Dermis blood vessel endothelial cell (primary cell): ENCODE data around the gene PDZD4. TPM values are rescaled to one million over a fixed set of nuclear protein-coding genes. Genes with fewer than 3 reads are reported as not detected.
A peak's percentile ranks its signal among the peaks of the same experiment; 100 is the strongest.
"Not testable (repeated sequence)": the region's sequence is repeated elsewhere in the genome, so short reads cannot be mapped to it uniquely, and the experiment has no call there.

ENCODE experiments used
- DNase-seq: peaks from one replicate; pipeline ENCODE4 v3.0.0; 2010
- total RNA-seq: library from RNA; depleted of rRNA; stranded (reverse); fragments of >200 nt; gene quantifications from 2 replicates; pipeline ENCODE4 v1.2.3, GENCODE V29; 2014

The PDZD4 gene
- total RNA-seq, 1 donor from 2014 or later, result 0.68 TPM

DNA sequence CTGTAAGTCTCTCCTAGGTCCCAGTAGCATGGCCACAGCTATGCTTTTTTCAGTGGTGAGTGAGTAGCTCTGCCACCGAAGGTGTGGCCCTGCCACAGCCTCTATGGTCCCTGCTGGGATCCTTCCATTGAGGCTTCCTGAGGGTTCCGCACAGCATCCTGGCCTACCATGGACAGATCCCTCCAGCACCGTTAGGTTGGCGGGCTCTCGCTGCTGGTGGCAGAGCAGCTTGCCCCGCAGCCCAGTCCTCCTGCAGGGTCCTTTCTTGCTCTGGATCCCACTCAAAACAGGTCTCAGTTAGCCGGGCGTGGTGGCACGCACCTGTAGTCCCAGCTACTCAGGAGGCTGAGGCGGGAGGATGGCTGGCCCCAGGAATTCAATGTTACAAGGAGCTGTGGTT is 2.4 kb upstream of the PDZD4 start:
- no peak for DNase-seq

DNA sequence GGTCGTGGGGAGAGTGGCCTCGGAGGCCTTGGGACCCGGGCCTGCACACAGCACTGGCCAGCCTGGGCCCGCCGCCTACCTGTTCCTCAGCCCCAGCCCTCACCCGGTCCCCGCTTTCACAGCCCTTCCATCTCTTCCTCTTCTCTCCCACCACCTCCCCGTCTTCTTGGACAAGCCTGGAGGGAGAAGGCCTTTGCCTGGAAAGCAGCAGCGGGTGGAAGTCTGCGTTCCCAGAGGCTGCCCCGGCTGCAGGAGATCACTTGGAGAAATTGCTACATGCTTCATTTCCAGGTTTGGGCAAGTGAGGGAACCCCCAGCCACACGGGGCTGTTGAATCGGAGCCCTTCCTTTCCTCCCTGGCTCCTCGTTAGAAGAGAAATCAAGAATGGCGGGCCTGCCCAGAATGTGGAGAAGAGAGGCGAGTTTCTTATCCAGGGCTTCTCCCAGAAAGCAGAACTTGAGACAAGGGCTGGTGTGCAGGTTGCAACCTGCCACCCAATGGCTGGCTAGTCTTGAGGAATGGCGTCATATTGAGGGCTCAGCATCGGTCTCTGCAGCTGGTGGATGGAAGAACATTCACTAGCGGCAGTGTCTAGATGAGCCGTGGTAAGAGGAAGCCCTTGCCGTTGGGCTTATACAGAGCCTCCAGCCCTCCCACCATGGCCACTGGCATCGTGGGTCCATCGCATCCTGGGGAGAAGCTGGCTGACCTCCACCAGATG is 1.2 kb upstream of the PDZD4 start:
- no peak for DNase-seq

DNA sequence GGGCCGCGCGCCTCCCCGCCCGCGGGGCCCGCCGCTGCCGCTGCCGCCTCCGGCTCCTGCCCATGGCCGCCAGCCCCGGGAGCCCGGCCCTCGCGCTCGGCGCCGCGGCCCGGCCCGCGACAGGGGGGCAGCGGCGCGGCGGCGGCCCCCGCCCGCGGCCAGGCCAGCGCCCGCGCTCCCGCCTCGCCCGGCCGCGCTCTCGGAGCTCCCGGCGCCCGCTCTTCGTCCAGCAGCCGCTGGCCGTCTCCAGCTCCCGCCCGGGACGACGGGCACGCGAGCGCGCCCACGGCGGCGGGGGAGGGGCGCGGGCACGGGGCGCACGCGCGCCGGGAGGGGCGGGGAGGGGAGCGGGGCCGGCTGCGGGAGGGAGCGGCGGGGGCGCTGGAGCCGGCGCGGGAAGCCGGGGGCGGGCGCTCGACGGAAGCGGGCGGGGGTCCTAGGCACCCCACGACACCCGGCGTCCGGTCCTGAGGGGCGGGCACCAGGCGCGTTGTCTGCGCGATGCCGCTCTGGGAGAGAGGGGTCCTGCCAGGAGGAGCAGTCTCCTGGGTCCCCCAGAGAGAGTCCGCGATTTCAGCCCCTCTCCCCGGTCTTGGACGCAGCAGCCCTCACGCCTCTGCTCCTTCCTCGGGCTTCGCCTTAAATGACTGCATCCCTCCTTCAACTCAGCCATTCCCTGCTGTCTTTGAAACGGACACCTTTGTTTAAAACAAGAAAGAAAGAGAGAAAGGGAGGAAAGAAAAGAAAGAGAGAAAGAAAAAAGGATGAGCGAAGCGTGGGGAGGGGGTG is 490 bp upstream of the PDZD4 start:
- DNase-seq, result no peak

DNA sequence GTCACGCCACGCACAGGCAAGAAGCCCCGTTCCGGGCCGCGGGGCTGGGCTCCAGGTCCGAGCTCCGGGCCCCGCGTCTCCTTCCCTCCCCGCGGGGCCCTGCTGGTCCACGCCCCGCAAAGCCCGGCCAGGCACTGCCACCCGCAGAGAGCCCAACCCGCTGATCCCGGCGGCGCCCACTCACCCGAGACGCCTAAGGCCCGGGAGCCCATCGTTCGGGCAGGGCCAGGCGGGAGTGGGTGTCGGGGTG is 870 bp downstream of the PDZD4 start:
- no peak for DNase-seq

DNA sequence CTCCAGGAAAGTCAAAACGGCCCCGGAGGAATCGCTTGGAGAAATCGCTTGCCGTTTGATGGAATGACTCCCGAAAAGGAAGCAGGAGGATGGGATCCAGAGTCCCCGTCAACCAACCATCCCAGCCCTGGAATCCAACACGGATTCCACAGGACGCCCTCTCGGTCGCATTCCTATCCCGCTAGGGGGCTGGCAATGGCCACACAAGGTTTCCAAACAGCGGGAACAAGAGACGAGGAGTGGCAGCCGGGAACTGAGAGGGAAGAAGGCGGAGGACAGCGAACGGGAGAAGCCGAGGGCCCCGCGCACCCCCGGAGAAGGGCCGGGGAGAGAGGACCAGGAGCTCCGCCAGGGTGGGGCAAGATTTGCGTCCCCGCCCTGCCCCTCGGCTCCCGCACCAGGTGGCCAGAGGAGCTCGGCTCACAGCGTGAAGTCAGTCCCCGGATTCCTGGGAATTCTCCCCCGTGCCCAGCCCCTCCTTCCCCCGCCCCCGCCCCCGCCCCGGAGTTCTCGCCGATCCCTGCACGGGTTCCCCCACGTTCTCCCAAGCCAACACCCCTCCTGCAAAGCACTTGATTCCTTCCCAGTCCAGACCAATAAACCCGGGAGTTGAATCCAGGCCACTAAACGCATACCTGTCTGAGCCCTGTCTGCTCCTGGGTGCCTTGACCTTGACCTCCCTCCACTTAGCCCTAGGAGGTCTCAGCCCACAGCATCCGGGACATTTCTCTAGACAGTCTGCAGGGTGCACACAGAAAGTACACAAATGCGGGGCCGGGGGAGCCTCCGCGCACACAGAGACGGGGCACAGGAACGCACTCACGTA is 1.4 kb downstream of the PDZD4 start:
- DNase-seq, result no peak

DNA sequence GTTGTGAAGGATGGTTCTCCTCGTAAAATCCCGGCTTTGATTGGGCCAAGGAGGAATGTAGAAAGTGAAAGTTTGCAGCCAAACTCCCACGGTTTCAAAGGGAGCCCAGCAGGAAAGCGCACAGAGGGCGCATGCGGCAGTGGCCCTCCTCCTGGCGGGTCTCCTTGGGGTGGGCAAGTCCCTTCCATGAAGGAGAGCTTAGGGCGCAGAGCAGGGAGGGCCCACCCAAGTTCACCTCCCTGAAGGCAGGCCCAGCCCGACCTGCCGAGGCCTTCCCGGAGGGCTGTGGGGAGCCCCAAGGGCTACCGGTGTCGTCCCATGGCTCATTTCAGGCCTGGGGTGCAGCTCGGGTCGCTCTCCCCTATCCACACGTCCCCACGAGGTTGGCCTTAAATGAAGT is 2.0 kb downstream of the PDZD4 start:
- no peak for DNase-seq

DNA sequence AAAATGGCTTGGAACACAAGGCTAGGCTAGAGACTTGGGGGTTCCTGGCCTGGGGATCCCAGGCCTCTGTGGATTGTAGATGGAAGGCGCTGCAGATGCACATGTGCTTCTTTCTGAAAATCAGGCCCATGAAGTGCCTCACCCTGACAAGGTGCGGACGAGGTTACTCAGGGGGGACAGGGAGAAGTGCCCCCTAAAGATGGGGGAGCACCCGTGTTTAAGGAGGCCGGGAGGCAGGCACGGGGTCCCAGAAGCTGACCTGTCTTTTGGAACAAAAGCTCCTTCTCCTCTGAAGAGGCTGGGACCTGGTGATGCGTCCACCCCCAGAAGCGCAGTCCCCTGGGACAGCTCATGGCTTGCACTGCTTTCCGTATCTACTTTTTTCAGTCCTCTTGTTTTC is 2.4 kb downstream of the PDZD4 start:
- no peak for DNase-seq

DNA sequence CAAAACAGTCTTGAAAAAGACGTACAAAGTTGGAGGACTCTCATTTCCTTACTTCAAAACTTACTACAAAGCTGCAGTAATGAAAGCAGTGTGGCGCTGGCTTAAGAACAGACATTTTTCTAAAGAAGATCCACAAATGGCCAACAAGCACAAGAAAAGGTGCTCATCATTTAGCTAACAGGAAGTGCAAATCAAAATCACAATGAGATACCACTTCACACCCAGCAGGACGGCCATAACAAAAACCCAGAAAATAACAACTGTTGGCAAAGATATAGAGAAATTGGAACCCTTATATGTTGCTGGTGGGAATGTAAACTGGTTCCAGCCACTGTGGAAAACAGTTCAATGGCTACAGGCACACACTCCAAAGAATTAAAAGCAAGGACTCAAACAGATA is 3.3 kb downstream of the PDZD4 start:
- no peak for DNase-seq

DNA sequence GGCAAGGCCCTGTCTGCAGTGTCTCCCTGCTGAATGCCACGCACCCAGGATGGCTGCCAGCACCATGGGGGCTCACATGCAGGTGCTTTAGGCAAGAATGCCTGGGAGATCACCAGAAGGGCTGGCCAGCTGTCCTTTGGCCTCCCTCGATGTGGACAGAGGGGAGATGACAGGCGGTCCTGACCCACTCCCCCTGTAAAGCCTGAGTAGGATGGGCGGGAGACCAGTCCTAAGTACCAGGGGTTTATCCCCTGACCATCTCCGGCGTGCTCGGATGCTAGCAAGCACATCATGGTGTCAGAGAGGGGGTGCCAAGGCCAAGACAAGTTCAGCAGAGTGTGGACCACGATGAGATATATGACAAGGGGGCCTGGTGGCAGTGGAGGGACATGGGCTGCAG is 5.3 kb downstream of the PDZD4 start:
- no peak for DNase-seq

DNA sequence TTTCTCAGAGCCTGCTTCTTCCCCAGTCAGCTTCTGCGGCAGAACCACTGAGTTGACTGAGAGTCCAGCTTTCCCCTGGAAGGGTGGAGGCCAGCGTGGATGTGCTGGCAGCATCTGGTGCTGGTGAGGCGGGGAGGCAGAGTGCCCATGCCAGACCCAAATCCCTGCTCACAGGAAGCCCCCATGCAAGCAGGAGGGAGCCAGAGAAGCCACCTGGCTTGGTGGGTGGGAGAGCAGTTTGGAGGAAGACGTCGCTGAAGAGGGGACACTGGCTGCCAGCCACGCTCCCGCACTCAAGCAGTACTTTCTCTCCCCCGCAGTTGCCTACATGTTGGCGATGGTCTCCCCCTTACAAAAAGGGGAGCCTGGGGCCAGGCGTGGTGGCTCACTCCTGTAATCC is 6.0 kb downstream of the PDZD4 start:
- DNase-seq, result no peak

DNA sequence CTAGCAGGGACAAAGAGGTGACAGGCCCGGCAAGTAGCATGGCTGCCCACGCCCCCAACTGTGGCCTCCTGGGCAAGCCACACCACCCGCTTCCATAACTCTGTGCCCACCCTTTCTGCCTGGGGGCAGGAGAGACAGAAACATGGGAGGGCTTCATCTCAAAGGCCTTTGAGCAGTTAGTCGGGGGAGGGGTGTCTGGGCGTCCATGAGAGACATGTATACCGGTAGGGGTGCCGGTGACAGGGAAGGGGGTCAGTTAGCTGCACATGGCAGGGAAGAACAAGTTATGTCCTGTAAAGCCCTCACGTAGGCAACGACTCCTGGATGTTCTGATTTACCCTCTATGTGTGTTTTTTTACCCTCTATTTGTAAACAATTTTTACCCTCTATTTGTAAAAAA is 9.3 kb downstream of the PDZD4 start:
- no peak for DNase-seq

DNA sequence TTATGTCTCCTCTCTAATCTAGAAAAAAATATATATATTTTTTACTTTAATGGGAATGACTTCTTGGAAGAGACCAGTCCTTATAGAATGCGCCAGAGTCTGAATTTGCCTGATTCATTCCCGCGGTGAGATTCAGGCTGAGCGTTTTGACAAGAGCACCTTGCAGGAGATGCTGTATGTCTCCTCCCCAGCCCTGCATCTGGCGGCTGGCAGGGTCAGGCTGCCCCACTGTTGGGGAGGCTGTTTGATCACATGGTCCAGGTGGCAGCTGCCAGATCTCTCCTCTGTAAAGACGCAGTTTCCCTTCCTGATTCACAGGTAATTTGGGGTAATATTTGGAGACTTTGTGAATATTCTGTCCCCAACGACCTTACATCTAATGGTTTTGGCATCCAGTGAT is 9.7 kb downstream of the PDZD4 start:
- no peak for DNase-seq

DNA sequence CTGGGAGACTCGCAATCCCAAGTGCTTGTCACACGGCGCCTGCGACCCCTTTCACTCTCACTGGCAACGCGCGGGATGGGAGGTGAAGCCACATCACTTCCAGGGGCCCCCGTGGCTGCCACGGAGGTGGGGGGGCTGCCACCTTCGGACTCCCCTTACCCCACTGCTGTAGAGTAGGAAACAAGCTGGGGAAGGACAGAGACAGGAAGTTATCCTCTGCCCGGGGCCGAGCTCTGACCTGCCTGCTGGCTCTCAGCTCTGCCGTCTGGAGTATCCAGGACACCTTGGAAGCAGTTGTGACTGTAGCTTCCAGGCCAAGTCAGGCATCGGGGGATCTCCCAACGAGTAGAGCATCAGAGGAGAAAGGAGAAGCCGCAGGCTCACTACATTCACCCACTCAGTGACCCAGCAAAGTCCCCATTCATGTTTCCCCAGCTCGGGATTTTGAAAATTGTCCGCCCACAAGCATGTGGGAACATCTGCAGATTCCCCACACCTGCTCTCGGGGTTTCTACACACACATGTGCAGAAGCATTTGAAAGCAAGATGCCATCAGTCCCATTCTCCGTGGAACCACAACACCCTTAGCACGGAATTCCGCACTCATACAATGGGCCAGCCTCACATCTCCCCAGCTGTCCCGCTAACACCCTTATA is 10.8 kb downstream of the PDZD4 start:
- DNase-seq, result no peak

DNA sequence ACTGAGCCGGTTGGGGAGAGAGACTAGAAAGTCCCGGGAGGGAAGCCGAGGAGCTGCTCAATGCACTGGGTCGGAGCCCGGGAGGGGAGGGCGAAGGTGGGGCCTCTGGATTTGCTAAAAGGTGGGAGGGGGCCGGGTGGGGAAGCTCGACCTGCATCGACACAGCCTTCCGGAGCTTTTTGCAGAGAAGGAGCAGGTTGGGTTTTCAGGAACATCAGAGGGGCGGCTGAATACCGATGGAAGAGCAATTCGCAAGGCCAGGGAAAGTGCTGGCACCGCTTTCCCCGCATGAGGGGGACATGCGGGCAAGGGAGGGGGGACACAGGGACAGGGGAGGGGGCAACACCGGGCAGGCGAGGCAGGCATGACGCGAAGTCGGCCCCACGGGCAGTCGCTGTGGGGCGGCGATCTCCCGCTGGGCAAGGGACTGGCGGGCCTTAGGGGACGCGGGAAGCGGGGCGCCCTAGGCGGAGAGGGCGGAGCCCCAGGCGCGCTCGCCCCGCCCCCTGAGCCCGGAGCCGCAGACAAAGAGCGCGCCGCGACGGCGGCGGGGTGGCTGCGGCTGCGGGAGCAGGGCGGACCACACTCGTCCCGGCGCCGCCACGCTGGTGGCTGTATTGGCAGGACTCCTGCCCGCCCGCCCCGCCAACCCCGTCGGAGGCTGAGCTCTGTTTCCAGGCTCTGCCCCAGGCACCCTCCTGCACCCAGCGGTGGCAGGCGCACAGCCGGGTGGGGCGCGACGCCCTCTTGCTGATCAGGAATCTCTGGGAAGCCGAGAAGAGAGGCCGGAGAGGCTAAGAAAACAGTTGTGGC is 11.6 kb downstream of the PDZD4 start:
- peak; percentile 19 for DNase-seq

DNA sequence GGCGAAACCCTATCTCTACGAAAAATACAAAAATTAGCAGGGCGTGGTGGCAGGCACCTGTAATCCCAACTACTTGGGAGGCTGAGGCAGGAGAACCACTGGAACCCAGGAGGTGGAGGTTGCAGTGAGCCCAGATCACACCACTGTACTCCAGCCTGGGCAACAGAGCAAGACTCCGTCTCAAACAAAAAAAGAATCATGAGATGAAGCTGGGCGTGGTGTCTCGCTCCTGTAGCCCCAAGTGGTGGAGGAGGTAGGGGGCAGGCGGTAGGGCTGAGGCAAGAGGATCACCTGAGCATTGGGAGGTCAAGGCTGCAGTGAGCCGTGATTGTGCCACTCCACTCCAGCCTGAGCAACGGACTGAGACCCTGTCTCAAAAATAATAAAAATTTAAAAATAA is 12.3 kb downstream of the PDZD4 start:
- DNase-seq, result not testable (repeated sequence)

DNA sequence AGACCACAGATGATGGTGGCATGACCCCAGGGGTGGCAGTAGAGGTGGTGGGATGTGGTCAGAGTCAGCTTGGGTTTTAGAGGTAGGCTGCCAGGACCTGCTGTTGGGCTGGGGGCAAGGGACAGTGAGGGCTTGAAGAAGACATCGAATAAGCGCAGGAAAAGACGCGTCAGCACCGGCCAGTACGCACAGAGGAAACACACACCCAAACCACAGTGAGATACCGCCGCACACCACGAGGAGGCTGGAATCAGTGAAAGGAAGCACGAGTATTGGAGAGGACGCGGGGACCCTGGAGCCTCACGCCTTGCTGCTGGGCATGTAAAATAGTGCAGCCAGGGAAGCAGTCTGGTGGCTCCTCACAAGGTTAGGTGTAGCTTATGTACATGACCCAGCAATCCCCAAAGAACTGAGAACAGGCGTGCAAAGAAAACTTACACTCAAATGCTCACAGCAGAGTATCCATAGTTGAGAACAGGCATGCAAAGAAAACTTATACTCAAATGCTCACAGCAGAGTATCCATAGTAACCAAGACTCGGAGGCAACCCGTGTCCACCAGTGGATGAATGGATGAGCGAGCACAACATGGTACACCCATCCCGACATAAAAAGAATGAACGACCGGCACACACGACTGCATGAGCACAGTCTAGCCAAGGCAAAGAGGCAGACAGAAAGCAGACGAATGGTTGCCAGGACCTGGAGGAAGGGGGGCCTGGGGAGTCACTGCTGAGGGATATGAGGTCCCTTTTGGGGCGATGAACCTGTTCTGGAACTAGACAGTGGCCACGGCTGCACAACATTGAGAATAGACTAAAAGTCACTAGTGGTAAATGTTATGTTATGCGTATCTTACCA is 13.3 kb downstream of the PDZD4 start:
- DNase-seq, result peak; percentile 13

DNA sequence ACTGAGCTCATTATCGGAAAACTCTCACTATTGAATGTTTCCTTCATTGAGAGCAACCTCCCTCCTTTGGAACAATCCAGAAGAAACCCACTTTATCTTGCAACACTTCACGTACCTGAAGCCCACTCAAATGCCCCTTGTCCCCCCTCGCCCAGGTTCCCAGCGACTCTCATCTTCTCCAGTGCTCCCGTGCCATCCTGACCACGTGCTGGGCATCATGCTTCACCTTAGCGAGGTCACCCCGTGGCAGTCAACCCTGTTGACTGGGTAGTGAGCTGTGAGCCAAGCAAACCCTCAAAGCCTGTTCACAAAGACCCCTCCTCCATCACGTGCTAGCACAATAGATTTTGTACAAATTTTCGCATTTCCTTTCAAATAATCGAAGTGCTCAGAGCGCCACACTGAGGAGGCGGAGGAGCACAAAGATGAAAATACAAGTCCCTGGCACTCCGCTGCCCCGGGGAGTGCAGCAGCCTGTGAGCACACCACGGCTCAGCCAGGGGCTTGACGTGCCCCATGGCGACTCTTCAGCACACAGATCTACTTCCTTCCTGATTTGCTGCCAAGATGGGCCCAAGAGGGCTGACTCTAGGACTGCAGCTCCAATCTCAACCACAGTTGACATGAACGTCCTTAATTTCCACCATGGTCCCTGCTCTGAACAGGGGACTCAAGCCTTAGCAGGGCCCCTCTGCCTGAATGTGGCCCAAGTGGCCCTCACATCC is 15.6 kb downstream of the PDZD4 start:
- DNase-seq, result no peak

DNA sequence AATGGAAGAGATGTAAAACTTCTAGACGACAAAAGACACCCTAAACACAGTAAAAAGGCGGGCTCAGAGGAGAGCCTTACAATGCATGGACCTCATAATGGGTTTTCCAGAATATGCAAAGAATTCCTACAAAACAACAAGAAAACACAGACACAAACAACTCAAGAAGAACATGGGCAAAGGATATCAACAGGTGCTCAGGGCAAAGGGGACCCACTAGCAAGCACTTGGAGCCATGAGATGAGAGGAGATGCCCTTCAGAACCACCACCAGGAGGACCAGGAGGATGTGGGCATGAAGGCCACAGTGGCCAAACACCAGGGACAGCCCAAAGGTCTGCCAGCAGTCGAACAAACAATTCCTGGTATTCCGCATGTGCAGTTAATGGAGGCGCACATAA is 17.2 kb downstream of the PDZD4 start:
- no peak for DNase-seq

DNA sequence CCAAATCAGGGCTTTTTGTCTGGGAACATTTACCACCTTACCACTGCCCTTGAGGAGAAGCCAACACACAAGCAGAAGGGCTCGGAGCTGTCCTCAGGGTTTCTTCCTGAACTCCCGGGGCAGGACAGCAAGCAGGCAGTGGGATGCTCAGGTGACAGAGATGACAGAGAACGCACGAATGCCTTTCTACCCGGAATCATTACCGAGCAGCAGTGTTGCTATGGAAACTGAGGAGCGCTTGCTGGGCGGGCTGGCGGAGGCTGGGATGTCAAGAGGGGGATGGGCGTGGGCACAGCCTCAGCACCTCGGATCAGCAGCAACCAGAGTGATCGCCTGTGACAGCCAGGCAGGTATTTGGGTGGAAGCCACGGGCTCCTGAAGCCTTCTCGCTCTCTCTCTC is 18.1 kb downstream of the PDZD4 start:
- DNase-seq, result no peak

DNA sequence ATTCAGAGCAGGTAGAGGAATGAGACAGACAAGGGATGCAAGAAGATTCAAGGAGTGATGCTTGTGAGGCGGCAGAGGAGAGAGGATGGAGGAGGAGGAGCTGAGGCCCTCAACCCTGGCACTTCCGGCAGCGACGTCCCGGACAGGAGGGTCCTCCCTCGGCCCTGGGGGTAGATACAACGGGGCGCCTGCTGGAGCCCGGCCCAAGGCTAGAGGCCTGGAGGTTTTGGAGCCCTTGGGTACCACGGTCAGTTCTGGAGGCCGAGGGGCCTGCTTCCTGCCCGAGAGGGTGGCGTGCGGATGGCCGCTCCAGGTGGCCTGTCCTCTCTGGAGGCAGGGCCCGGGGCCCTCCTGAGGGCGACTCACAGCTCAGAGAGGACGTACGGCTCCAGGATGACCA is 22.4 kb downstream of the PDZD4 start:
- DNase-seq, result no peak
